Activated T-helper 17 cell treated with anti-CD3 and anti-CD28 coated beads, Interleukin-2, amount 50 U/mL, for 72 hours (primary cell): Measurements from ENCODE around the gene CLTCL1. TPM values are rescaled to one million over a fixed set of nuclear protein-coding genes. Genes with fewer than 3 reads are reported as not detected.

Experiments
- ATAC-seq: fragments of 150-1000 bp; cut with Tn5 transposase; replicated peaks from 2 replicates; pipeline ENCODE4 v1.10.0; 2021; ENCODE audit warnings: mild to moderate bottlenecking, moderate library complexity
- H3K27ac Mint-ChIP-seq: one replicate; pipeline ENCODE4 v1.8.0; 2022; ENCODE audit warnings: mixed read lengths
- H3K27me3 Mint-ChIP-seq: one replicate; pipeline ENCODE4 v1.8.0; 2022; ENCODE audit warnings: mixed read lengths
- H3K36me3 Mint-ChIP-seq: one replicate; pipeline ENCODE4 v1.8.0; 2022; ENCODE audit warnings: low read depth, mild to moderate bottlenecking, mixed read lengths
- H3K4me1 Mint-ChIP-seq: one replicate; pipeline ENCODE4 v1.8.0; 2022; ENCODE audit warnings: mixed read lengths
- H3K4me3 Mint-ChIP-seq: one replicate; pipeline ENCODE4 v1.8.0; 2022; ENCODE audit warnings: mild to moderate bottlenecking, mixed read lengths
- H3K9me3 Mint-ChIP-seq: one replicate; pipeline ENCODE4 v1.8.0; 2022; ENCODE audit warnings: mixed read lengths
- total RNA-seq, 2 donors: library from RNA; stranded (reverse); gene quantifications; one replicate each; pipeline ENCODE4 v1.2.3, GENCODE V29; 2022

The CLTCL1 gene
- total RNA-seq, 2 donors from 2014 or later = 0.86 to 2.0 TPM

GRCh38 chr22:19242699-19243098 is 48.8 kb downstream of the CLTCL1 start:
- no peak for ATAC-seq

GRCh38 chr22:19241593-19241906 is 50.0 kb downstream of the CLTCL1 start:
- H3K4me3 Mint-ChIP-seq = no peak overlapping the region
- no peaks in the 10 kb centered on the region for H3K36me3 Mint-ChIP-seq
- no peak overlapping the region for H3K27ac Mint-ChIP-seq
- no peaks in the 10 kb centered on the region for H3K4me1 Mint-ChIP-seq
- H3K27me3 Mint-ChIP-seq = peaks cover 3% of the 10 kb centered on the region
- no peaks in the 10 kb centered on the region for H3K9me3 Mint-ChIP-seq
- ATAC-seq = no peak

More at GRCh38 chr22:19242699-19243098, 48.8 kb downstream of the CLTCL1 start:
- no peak overlapping the region for H3K27ac Mint-ChIP-seq
- H3K4me1 Mint-ChIP-seq = no peaks in the 10 kb centered on the region
- no peaks in the 10 kb centered on the region for H3K9me3 Mint-ChIP-seq
- no peaks in the 10 kb centered on the region for H3K36me3 Mint-ChIP-seq
- peaks cover 3% of the 10 kb centered on the region for H3K27me3 Mint-ChIP-seq
- no peak overlapping the region for H3K4me3 Mint-ChIP-seq

DNA sequence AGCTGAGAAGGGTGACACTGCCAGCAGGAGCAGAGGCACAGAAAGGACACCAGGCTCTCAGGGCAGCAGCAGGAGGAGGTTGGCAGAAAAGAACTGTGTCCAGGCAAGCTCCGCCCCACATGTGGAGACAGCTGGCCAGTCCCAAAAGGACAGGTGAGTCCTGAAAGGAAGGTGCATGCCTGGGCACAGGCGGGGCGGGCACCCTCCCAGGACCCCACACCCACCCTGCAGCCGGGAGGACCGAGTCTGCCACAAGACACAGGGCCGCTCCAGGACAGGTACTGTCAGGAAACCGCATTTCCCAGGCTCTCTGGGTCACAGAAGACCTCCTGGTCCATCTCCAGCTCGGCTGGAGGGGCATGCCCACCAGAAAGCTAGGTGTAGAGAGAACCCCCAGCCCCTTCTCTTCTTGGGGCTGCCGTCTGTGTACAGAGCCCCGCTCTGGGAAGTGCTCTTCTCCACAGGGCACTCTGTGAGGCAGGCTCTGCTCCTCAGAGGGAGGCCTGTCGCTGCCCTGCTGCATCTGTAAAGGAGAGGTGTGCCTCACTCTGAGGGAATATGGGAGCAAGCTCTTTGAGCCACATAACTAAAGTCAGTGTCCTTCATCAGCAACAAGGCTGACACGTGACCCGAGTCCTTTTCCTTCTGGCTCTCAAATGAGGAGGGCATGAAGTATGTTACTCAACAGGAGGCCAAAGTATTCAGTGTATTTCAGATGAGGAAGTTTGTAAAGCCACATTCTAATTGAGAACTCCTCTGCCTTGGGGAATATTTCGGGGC is 50.5 kb downstream of the CLTCL1 start:
- no peaks in the 10 kb centered on the region for H3K4me1 Mint-ChIP-seq
- H3K27ac Mint-ChIP-seq = no peak overlapping the region
- ATAC-seq = no peak
- H3K4me3 Mint-ChIP-seq = no peak overlapping the region
- peaks cover 3% of the 10 kb centered on the region for H3K27me3 Mint-ChIP-seq
- no peaks in the 10 kb centered on the region for H3K9me3 Mint-ChIP-seq
- H3K36me3 Mint-ChIP-seq = no peaks in the 10 kb centered on the region

DNA sequence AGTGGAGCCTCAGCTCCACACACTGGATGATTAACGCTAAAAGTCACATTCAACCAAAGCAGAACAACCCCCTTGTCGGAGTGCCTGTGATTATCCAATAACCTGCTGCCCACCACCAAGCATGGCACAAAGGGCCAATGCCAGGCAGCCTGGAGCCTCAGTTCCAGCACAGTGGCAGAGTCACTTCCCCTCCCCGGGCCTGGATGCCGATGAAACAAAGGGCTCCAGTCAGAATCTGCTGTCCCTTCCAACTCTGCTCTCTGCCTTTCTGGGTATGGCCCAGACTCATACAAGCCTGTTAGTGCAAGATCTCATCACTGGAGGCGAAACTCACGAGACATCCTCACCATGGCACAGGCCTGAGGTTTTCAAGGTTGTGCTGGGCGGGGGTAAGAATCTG is 52.1 kb downstream of the CLTCL1 start:
- Mint-ChIP-seq H3K36me3 (no peaks in the 10 kb centered on the region), H3K9me3 (no peaks in the 10 kb centered on the region), H3K4me3 (no peak overlapping the region), H3K27ac (no peak overlapping the region), H3K27me3 (peaks cover 14% of the 10 kb centered on the region), H3K4me1 (no peaks in the 10 kb centered on the region)
- ATAC-seq = no peak

- H3K36me3 Mint-ChIP-seq = no peaks in the 10 kb centered on the region
- H3K4me1 Mint-ChIP-seq = no peaks in the 10 kb centered on the region
- no peak overlapping the region for H3K4me3 Mint-ChIP-seq
- H3K9me3 Mint-ChIP-seq = no peaks in the 10 kb centered on the region
- no peak for ATAC-seq
- H3K27ac Mint-ChIP-seq = no peak overlapping the region
- peaks cover 15% of the 10 kb centered on the region for H3K27me3 Mint-ChIP-seq
These were observed 52.6 kb downstream of the CLTCL1 start for GRCh38 chr22:19238900-19239299.

DNA sequence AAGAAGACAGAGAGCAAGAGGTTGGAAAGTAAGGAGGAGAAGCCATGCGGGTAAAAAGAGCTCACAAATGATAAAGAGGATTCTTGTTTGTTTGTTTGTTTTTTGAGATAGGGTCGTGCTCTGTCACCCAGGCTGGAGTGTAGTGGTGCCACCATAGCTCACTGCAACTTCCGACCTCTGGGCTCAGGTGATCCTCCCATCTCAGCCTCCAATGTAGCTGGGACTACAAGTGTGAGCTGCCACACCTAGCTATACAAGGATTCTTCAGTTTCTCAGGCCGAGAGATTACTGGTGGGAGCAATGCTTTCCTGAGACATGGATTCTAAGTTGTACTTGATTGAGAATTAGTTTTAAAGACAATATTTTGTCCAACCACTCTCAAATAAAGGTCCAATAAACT is 55.6 kb downstream of the CLTCL1 start:
- Mint-ChIP-seq H3K27ac (no peak overlapping the region), H3K4me1 (no peaks in the 10 kb centered on the region), H3K9me3 (no peaks in the 10 kb centered on the region), H3K27me3 (peaks cover 15% of the 10 kb centered on the region), H3K4me3 (no peak overlapping the region), H3K36me3 (no peaks in the 10 kb centered on the region)
- no peak for ATAC-seq

- H3K9me3 Mint-ChIP-seq = no peaks in the 10 kb centered on the region
- H3K36me3 Mint-ChIP-seq = no peaks in the 10 kb centered on the region
- H3K4me1 Mint-ChIP-seq = no peaks in the 10 kb centered on the region
- peaks cover 11% of the 10 kb centered on the region for H3K27me3 Mint-ChIP-seq
- H3K27ac Mint-ChIP-seq = no peak overlapping the region
- no peak for ATAC-seq
- H3K4me3 Mint-ChIP-seq = no peak overlapping the region
These were observed 57.2 kb downstream of the CLTCL1 start for GRCh38 chr22:19234126-19234896.

DNA sequence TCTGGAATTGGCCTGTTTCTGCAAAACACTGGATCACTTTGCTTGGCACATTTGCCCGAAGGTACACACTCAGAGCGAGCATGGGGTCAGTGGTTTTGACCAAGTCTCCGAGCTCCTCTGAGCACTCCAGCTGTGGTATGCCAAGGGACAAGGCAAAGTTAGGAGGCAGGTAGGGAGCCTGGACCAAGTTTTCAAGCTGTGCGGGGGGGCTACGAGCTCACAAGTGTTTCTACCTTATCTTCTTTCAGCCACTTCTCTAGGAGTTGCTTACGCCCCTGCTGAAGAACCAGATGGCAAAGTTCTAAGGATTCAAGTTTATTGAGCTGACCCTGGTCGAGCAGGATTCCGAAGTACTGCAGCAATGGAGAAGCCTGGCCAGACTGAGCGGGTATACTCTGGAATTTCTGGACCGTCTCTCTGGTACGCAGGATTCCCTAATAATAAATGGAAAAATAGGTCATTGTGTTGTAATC is 58.3 kb downstream of the CLTCL1 start:
- Mint-ChIP-seq H3K27ac (no peak overlapping the region), H3K9me3 (no peaks in the 10 kb centered on the region), H3K4me1 (no peaks in the 10 kb centered on the region), H3K4me3 (no peak overlapping the region), H3K27me3 (peaks cover 11% of the 10 kb centered on the region), H3K36me3 (no peaks in the 10 kb centered on the region)
- ATAC-seq = no peak

GRCh38 chr22:19232623-19233022 is 58.9 kb downstream of the CLTCL1 start:
- Mint-ChIP-seq H3K4me3 (no peak overlapping the region), H3K4me1 (no peaks in the 10 kb centered on the region), H3K36me3 (no peaks in the 10 kb centered on the region), H3K27me3 (peaks cover 11% of the 10 kb centered on the region), H3K9me3 (no peaks in the 10 kb centered on the region), H3K27ac (no peak overlapping the region)
- no peak for ATAC-seq

GRCh38 chr22:19231986-19232385 is 59.5 kb downstream of the CLTCL1 start:
- Mint-ChIP-seq H3K9me3 (no peaks in the 10 kb centered on the region), H3K27ac (no peak overlapping the region), H3K27me3 (peaks cover 11% of the 10 kb centered on the region), H3K36me3 (no peaks in the 10 kb centered on the region), H3K4me1 (no peaks in the 10 kb centered on the region), H3K4me3 (no peak overlapping the region)
- ATAC-seq = no peak

GRCh38 chr22:19229600-19229999 is 61.9 kb downstream of the CLTCL1 start:
- Mint-ChIP-seq H3K36me3 (no peaks in the 10 kb centered on the region), H3K27me3 (peaks cover 2% of the 10 kb centered on the region), H3K27ac (no peak overlapping the region), H3K9me3 (no peaks in the 10 kb centered on the region), H3K4me3 (no peak overlapping the region), H3K4me1 (no peaks in the 10 kb centered on the region)
- no peak for ATAC-seq

GRCh38 chr22:19228179-19228578 is 63.3 kb downstream of the CLTCL1 start:
- no peak for ATAC-seq
- H3K4me3 Mint-ChIP-seq = no peak overlapping the region
- H3K36me3 Mint-ChIP-seq = no peaks in the 10 kb centered on the region
- no peaks in the 10 kb centered on the region for H3K4me1 Mint-ChIP-seq
- H3K27me3 Mint-ChIP-seq = no peaks in the 10 kb centered on the region
- no peak overlapping the region for H3K27ac Mint-ChIP-seq
- no peaks in the 10 kb centered on the region for H3K9me3 Mint-ChIP-seq

- H3K36me3 Mint-ChIP-seq = no peaks in the 10 kb centered on the region
- no peaks in the 10 kb centered on the region for H3K9me3 Mint-ChIP-seq
- H3K4me3 Mint-ChIP-seq = no peak overlapping the region
- H3K4me1 Mint-ChIP-seq = no peaks in the 10 kb centered on the region
- no peak overlapping the region for H3K27ac Mint-ChIP-seq
- ATAC-seq = no peak
- no peaks in the 10 kb centered on the region for H3K27me3 Mint-ChIP-seq
These were observed 65.1 kb downstream of the CLTCL1 start for GRCh38 chr22:19226428-19226827.

DNA sequence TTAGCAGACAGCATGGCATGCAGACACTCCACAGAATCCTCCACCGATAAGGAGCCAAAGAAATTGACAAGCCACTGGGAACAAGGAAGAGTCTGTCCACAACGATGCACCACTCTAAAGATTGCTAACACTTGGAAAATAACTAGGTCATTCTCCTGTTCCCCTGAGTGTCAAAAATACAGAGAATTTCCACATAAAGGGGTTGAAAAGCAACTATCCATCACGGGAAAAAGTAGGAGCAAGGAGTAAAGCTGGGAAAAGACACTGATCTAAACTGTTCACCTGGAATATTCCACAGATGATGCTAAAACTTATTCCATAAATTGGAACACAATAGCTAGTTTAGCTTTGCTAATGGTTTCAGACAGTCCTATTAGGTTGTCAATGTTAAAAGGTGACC is 66.0 kb downstream of the CLTCL1 start:
- no peak for ATAC-seq
- H3K27me3 Mint-ChIP-seq = no peaks in the 10 kb centered on the region
- H3K27ac Mint-ChIP-seq = no peak overlapping the region
- no peaks in the 10 kb centered on the region for H3K9me3 Mint-ChIP-seq
- no peaks in the 10 kb centered on the region for H3K36me3 Mint-ChIP-seq
- H3K4me3 Mint-ChIP-seq = no peak overlapping the region
- no peaks in the 10 kb centered on the region for H3K4me1 Mint-ChIP-seq

DNA sequence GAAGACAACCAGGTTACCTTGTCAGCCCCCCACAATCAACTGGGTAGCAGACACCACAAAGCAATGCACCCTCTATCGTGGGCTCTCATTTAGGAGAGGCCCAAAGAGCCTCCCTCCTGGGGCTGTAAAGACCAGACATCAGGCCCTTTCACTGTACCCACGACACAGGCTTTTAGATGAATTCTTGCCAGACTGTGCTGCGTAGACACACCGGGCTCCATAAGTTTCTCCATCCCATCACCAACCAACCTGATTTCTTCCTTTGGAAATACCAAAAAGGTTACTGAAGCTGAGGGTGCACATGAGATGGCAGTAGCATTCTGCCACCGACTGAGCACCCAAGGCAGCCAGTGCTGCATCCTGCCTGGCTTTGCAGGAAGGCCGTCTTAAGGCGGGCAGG is 66.5 kb downstream of the CLTCL1 start:
- no peaks in the 10 kb centered on the region for H3K27me3 Mint-ChIP-seq
- no peak overlapping the region for H3K27ac Mint-ChIP-seq
- H3K4me1 Mint-ChIP-seq = no peaks in the 10 kb centered on the region
- ATAC-seq = no peak
- no peaks in the 10 kb centered on the region for H3K9me3 Mint-ChIP-seq
- no peaks in the 10 kb centered on the region for H3K36me3 Mint-ChIP-seq
- H3K4me3 Mint-ChIP-seq = no peak overlapping the region
